Dermis blood vessel endothelial cell (primary cell): ENCODE data around the gene TPPP3. TPM values are rescaled to one million over a fixed set of nuclear protein-coding genes. Genes with fewer than 3 reads are reported as not detected.
"Not testable (repeated sequence)": the region's sequence is repeated elsewhere in the genome, so short reads cannot be mapped to it uniquely, and the experiment has no call there.

Experiments used
- DNase-seq: peaks from one replicate; pipeline ENCODE4 v3.0.0; 2010
- total RNA-seq: library from RNA; depleted of rRNA; stranded (reverse); fragments of >200 nt; gene quantifications from 2 replicates; pipeline ENCODE4 v1.2.3, GENCODE V29; 2014

TPPP3 gene
- total RNA-seq, 1 donor from 2014 or later: not detected

DNA sequence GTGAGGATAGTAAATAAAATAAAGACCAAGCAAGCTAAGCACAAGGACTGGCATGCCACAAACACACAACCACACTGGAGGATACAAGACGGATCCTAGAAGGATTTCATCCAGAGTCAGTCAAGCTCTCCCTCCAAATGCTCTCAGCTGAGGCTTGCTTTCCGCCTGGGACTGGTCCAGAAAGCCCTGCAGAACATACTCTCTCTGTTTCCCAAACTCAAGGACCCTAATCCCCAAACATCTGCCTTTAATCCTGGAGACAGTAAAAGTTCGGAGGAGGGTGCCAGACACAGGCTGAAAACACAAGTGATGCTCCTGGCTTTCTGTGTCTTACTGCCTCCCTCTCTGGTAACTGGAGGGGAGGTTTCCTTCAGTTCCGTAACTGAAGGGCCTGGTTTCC is 32.3 kb upstream of the TPPP3 start:
- DNase-seq: no peak

DNA sequence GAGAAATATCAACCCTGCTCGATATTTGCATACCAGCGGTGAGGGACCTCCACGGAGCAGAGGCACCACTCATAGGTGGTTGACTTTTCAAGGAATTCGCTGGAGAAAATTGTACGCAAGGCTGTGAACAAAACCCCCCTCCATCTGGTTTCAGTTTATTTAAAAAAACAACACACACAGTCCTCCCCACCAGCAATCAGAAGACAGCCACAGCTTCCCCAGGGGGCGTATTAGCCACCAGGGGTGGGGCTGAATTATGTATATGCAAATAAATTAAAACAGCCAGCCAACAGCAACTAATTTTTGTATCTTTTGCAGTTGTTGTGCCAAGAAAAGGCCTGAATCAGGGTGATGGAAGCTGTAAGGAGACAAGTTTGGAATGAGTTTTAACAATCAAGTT is 31.8 kb upstream of the TPPP3 start:
- DNase-seq: no peak

DNA sequence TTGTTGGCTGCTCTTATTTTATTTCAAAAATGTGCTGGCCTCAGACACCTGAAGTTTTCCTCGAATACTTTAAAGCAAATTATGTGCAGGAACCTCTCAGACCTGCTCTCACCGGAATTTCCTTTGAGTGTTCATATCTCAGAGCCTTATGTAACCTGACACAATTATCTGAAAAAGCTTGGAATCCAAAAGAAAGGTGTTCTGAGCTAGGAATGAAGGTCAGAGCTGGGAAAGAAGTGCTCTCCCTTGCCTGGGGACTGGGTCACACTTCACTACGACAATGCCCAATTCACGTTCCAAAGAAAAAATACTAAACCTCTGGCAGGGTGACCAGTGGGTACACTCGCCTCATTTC is 30.9 kb upstream of the TPPP3 start:
- DNase-seq: no peak

DNA sequence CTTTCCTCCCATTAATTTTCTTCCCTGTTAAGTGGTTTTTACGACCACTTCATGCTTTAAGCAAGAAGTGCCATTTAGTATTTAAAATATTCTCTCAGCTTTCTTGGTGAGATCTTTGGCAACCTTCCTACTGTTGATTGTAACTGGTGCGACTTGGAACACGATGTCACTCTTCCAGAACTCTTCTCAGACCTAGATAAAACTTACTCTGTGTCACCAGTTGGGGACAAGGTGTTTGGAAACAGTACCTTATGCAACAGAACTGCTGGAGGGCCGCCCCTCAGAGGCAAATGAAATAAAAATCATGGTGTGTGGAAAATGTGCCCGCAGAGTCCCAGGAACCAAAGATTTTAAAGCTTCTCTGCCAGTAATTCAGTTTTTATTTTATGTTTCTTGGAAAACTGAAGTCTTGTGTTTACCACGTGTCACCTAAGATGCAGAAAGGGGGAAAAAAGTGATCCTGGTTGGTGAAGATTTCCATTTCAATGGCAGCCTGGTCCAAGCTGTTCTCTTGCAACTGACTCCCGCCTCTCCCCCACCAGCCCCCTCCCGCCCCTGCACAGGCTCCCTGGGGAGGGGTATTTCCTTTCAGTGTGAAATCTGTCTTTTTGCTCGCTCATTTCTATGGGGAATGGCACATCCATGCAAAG is 30.4 kb upstream of the TPPP3 start:
- DNase-seq: no peak

DNA sequence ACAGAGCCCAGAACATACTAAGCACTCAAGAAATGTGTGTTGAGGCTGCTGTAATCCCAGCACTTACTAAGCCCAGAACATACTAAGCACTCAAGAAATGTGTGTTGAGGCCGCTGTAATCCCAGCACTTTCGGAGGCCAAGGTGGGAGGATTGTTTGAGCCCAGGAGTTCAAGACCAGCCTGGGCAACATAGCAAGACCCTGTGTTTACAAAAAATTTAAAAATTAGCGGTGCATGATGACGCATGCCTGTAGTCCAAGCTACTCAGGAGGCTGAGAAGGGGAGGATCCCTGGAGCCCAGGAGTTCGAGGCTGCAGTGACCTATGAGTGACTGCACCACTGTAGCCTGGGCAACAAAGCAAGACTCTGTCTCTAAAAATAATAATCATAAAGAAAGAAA is 29.7 kb upstream of the TPPP3 start:
- no peak for DNase-seq

DNA sequence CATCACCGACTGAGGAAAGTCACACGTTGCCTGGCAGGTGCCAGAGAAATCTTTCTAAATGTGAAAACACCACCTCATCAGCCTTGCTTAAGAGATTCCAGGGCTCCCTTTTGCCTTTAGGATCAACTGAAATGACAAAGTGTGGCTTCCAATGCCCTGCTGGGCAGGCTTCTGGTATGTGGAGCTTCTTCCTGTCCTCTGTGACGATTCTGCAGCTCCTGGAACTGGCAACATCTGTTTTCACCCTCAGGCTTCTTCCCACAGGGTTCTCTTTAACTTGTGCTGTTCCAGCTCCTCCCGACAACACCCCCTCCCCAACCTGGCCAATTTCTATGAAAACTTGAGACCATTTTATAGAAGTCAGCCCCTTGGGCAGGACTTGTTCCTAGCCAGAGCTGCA is 27.7 kb upstream of the TPPP3 start:
- DNase-seq: no peak

DNA sequence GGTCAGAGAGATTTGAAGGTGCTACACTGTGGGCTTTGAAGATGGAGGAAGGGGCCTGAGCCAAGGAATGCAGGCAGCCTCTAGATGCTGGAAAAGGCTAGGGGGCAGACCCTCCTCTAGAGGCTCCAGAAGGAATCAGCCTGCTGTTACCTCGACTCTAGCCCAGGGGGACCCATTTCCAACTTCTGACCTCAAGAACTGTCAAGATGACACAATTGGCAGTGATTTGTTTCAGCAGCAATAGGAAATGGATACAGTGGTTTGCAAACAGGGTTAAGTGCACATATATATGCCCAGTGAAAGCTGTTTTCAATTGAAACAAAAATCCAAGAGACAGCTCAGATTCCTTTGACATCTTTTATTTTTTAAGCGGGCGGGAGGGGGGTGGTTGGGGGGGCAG is 26.6 kb upstream of the TPPP3 start:
- no peak for DNase-seq

DNA sequence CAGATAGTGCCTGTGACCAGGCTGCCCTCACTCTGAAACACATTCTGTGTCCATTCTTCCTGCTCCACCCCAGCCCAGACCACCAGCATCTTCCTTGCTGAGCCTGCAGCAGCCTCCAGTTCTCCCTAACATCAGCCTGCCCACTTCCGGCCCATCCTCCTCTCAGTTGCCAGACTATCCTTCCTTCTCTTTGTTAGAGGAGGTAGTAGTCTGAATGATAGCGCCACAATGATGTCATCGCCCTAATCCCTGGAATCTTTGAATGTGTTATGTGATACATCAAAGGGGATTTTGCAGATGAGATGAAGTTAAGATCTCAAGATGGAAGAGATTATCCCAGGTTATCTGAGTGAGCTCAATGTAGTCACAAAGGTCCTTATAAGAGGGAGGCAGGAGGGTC is 26.2 kb upstream of the TPPP3 start:
- no peak for DNase-seq

DNA sequence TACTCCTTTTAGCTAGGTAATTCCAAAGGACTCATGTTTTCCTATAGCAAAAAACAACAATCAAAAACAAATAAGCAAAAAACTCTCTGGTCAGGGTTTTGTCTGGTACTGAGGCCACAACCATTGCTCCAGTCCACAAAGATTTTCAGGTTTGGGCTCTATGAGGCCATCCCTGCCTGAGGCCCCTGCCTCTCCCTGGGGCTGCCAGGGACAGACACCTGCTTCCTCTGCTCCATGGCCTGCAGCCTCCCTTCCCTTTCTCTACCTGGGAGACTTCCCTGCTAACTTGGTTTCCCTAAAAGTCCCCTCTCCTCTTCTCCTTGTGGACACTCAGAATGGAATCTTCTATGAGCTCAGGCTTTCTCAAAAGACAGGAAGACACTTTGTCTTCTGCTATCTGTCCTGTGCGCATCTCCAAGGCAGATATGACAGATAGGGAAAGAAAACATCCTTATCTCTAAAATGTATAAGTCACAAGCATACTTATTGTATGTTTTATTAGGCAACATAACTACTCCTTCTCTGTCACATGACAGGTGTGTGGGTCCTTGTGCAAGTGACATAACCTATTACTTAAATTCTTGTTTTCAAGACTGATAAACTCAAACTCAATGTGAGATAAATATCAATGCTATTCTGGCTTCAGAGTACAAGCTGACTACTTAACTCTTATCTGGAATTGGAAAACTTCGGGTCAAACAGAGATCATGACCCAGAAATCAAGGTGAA is 24.2 kb upstream of the TPPP3 start:
- DNase-seq: no peak

DNA sequence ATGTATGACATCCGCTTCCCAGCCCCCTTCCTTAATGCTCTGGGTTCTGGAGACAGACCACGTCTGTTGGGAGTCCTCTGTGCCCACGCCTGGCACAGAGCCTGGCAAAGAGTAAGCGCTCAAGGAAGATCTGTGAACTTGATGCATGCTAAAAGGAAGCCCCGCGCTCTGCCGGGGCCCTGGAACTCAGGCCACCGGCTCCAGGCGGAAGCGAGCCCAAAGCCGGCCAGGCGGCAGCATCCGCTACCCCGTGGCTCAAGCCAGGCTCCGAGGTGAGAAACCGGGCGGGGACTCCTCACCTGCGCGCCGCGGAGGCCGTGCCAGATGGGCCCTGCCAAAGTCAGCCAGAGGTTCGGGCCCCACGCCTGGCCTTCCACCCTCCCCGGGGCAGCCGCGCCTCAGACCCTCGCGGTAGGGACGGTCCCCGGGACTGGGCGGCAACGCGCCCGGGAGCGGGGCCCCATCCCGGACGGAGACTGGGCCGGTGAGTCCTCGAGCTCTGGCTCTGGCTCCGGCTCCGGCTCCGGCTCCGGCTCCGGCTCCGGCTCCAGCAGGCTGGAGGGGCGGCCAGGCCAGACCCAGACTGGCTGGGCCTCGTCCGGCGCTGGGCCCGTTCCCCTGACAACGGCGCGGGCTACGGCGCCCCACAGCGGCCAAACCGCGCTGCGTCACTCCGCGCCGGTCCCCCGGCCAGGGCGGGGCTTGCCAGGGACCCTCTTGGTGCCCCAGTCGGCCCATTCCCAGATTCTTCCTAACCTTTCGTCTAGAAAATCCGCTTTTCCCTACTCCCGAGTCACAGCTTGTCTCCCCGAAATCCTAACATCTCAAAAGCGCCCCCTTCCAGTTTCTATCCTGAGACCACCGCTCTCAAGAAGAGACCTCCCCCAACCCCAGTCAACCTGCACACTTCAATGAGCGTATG is 22.8 kb upstream of the TPPP3 start, which contains the start of gene ZDHHC1:
Gene ZDHHC1 (minus strand): TSS at position 606 of the 922 bp plus-strand sequence. CDS start 8,702 bp downstream, outside the sequence.
- peak; percentile 84 for DNase-seq

DNA sequence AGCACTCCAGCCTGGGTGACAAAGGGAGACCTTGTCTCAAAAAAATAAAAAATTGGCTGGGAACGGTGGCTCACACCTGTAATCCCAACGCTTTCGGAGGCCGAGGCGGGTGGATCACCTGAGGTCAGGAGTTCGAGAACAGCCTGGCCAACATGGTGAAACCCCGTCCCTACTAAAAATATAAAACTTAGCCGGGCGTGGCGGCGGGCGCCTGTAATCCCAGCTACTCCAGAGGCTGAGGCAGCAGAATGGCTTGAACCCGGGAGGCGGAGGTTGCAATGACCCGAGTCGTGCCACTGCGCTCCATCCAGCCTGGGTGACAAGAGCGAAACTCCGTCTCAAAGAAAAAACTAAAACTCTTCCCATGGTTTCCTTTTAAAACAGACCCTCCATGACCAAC is 22.1 kb upstream of the TPPP3 start:
- DNase-seq: not testable (repeated sequence)

DNA sequence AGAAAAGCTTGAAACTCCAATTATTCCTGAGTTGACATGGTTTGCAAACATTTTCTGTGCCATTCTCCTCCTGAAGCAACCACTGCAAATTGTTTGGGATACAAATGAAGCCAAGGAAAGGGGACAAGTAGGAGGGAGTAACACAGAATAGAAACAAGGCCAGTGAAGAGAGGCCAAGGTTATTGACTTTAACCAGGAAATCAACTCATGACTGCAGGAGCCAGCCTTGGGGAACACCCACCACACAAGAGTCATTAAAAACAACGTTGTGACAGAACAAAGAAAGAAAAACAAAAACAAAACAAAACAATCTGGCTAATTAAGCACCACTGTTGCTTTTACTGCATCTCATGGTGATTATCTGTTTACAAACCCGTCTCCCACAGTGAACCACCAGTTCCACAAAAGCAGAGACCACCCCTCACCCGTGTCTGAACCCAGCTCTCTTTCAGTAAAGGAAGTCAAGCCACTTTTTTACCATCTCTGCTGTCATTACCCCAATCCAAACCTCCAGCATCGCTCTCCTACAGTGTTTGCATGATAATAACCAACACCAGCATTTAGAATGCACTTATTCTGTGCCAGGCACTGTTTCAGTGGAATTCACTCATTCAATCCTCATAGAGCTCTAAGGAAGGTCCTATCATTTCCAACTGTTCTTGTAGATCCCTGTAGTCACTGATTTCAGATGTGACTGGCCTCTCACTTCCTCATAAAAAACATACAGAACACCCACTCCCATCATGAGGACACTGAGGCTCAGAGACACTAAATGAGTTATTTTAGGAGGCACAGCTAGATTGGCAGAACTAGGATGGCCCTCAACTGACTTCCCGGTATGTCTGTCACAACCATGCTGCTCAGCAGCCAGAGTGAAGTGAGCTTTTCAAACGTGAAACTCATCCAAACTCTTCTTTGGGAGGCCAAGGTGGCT is 20.9 kb upstream of the TPPP3 start:
- DNase-seq: peak; percentile 34

DNA sequence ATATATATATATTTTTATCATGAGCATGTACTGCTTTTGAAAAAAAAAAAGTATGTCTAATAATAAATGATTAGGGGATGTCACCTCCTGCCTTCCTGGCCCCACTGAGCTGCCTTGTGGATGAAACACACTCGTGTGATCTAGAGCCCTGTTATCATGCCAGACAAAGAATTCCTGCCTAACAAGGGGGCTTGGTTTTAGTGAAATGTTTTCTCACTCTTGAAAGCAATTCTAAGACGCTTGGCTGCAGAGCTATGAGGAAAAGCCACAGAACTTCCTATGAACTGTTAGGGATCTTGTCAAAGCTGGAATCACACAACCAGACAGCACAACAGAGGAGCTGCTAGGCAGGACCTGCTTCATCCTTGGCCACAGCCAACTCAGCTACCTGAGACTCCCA is 19.0 kb upstream of the TPPP3 start:
- DNase-seq: no peak

DNA sequence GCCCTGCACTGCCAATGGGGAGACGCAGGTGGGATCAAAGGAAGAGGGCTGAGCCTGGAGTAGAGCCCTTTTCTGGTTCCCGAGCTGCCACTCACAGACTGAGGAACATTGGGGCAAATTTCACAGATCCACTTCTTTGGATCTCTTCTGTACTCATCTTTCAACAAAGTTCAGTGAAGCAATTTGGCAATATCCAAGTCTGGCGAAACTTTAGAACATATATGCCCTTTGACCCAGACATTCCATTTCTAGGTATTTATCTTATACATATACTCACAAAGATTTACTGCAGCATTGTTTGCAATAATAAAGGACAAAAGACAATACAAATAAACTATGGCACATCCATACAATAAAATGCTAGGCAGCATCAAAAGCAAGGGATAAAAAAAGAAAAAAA is 18.0 kb upstream of the TPPP3 start:
- no peak for DNase-seq

DNA sequence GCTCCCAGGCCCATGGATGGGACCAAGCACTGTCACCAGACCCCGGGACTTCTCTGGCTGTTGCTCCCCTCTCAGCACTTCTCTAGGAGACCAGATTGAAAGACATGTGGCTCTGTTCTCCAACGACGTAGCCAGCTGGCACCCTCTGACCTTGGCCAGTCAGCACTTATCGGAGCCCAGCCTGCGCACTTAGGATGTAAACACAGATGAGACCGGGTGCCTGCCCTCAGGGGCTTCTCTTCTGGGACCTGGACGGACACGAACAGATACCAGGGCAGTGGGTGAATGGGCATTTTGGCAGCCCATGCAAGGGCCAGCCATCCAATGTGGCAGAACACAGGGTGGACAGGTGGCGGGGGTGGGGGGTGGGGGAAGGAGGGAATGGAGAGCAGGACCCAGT is 16.3 kb upstream of the TPPP3 start:
- no peak for DNase-seq

DNA sequence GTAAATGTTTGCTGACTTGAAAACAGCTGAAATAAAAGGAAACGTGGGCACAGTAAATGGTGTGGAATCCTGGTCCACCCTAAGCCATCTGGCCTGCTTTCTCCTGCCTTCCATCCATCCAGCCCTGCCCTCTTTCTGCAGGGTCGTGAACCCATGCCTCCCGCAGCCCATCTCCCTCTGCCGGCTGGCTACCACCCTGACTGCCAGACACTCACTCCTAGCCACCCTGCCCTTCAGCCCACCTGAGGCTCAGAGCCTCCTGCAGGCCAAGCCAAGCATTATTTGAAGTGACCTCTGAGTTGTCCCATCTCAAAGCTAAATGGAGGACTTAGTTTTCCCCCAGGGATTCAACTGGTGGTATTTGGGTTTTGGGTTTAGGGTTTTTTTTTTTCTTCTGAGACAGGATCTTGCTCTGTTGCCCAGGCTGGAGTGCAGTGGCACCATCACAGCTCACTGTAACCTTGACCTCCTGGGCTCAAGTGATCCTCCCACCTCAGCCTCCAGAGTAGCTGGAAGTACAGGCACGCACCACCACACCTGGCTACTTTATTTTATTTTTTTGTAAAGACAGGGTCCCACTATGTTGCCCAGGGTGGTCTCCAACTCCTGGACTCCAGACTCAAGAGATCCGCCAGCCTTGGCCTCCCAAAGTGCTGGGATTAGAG is 14.6 kb upstream of the TPPP3 start:
- DNase-seq: no peak

DNA sequence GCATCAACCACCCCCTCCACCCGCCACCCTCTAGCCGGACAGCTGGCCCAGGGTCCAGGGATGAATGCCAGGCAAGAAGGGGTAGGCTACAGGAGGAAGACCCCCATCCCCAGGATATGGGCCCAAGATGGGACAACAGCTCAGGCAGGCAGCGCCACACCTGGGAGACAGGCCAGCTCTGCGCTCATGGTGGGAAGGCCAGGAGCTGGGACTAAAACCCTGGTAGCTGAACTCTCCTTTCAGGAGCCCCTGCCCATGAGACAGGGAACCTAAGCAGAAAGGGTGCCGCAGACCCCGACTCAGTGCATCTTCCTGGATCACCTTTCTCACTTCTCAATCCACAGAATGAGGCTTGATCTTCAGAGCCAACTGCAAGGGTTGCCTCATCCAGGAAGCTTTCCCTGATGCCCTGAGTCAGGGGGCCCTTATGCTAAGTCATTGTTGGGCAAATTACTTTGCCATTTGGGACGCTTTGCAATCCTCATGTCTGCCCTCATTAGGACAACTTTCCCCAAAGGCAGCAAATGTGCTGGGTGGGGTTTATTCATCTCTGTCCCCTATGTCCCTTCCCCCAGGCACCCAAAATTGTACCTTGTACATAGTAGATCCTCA is 14.0 kb upstream of the TPPP3 start:
- DNase-seq: peak; percentile 31

DNA sequence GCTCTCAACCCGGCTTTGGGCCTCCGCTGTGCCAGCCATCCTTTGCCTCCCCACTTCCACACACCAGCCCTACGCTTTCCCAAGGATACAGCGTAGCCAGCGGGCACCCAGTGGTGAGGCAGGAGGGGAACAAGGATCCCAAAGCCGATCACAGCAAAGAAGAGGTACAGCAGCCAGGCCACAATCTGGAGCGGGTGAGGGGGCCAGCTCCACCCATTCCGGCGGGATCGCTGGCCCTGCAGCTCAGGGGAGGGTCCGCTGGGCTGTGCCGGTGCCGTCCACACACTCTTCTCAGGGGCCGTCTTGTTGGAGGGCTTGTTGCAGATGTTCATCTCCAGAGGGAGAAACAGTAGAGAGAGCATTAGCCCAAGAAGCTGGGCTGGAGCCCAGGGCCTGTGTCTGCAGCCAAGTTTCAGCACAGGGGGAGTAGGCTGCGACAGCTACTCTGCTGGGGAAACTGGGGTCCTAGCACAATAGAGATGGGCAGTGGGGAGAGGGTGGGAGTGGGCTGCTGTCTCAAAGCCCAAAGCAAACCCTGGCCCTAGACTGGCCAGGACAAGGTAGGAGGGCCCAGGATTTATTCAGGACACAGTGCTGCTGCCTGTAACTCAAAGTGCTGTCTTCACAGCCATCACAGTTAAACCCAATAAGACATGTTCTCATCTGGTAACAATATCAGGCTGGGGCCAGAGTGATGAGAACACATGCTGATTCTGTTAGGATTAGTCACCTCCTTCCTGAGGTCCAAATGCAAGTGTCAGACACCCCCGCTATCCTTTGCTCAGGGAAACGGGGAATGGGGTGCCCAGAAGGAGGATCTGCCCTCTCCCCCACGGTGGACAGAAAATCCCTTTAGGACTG is 13.0 kb upstream of the TPPP3 start:
- DNase-seq: peak; percentile 83

DNA sequence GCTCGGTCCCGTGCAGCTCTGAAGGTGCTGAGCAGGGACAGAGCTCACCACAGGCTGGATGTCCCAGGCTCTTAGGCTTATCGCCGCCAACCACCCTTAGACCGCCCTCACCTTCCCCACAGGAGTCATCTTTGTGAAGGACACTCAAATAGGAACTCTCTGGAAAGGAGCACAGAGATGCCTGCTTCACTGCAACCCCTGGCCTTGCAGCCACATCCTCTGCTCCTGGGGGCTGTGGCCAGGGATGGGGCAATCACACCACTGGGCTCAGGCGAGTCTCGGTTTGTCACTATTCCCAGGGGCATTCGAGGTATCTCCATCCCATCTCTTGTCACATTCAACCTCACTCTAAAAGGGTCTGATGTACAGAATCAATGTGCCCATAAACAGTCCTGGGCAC is 12.0 kb upstream of the TPPP3 start:
- DNase-seq: no peak

DNA sequence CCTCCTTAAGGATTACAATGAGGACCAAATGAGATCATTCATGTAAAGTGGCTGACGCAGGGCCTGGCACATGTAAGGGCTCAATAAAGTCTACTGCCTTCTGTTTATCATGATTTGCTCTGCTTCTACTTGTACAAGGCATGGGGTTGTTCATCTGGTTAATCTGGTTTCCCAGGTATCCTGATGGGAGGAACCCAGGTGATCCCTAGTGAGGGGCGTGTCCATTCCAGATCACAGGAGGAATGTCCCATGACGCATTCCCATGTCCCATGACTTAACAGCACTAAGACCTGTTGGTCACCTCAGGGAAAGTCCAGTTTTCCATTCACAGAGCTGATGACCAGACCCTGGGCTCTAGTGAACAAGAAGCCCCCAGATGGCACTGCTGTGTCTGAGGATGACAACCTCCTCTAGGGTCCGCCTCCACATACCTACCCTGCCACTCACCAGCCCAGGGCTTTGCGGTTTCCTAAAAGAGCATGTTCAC is 11.5 kb upstream of the TPPP3 start:
- DNase-seq: no peak
